Mononuclear cell (primary cell): Measurements from ENCODE around the gene DNAH14. TPM values are rescaled to one million over a fixed set of nuclear protein-coding genes. Genes with fewer than 3 reads are reported as not detected.
"Not testable (repeated sequence)": the region's sequence is repeated elsewhere in the genome, so short reads cannot be mapped to it uniquely, and the experiment has no call there.

ENCODE experiments used
- H3K27me3 ChIP-seq: 2 replicates; pipeline ENCODE4 v1.6.0; 2011; ENCODE audit warnings: low read length, control low read depth; ENCODE audit not compliant: insufficient read depth
- H3K4me1 ChIP-seq: 2 replicates; pipeline ENCODE4 v1.5.1; 2011; ENCODE audit warnings: mild to moderate bottlenecking, low read length, control low read depth; ENCODE audit not compliant: insufficient read depth
- H3K4me3 ChIP-seq: 2 replicates; pipeline ENCODE4 v1.5.1; 2011; ENCODE audit warnings: mild to moderate bottlenecking, low read length, moderate library complexity
- H3K9me3 ChIP-seq: 2 replicates; pipeline ENCODE4 v1.5.1; 2011; ENCODE audit warnings: low read depth, mild to moderate bottlenecking, control low read depth, low read length
- total RNA-seq: library from RNA; depleted of rRNA; stranded (reverse); fragments of >200 nt; gene quantifications from one replicate; pipeline ENCODE4 v1.2.3, GENCODE V29; 2012

DNAH14 gene
- total RNA-seq, 1 donor, result 2.7 TPM

GRCh38 chr1:225366552-225366951 is 437.1 kb downstream of the DNAH14 start:
- Histone ChIP-seq H3K9me3 (no peaks in the 10 kb centered on the region), H3K4me1 (no peaks in the 10 kb centered on the region), H3K27me3 (no peaks in the 10 kb centered on the region), H3K4me3 (no peak overlapping the region)

- no peaks in the 10 kb centered on the region for H3K4me1 ChIP-seq
- no peaks in the 10 kb centered on the region for H3K9me3 ChIP-seq
- H3K27me3 ChIP-seq, result no peaks in the 10 kb centered on the region
- no peak overlapping the region for H3K4me3 ChIP-seq
Observed at GRCh38 chr1:225368036-225368552, 438.6 kb downstream of the DNAH14 start.

GRCh38 chr1:225371366-225372010 is 442.0 kb downstream of the DNAH14 start:
- H3K4me3 ChIP-seq, result no peak overlapping the region
- H3K4me1 ChIP-seq, result no peaks in the 10 kb centered on the region
- no peaks in the 10 kb centered on the region for H3K27me3 ChIP-seq
- H3K9me3 ChIP-seq, result no peaks in the 10 kb centered on the region

DNA sequence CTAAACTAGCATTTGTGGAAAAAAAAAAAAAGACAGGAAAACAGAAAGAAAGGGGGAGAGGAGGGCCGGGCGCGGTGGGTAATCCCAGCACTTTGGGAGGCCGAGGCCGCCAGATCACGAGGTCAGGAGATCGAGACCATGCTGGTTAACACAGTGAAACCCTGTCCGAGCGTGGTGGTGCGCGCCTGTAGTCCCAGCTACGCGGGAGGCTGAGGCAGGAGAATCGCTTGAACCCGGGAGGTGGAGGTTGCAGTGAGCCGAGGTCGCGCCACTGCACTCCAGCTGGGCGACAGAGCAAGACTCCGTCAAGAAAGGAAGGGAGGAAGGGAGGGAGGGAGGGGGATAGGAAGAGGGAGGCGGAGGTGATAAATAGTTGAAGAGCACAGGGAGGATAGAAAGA is 443.7 kb downstream of the DNAH14 start:
- no peaks in the 10 kb centered on the region for H3K27me3 ChIP-seq
- no peaks in the 10 kb centered on the region for H3K9me3 ChIP-seq
- no peak overlapping the region for H3K4me3 ChIP-seq
- no peaks in the 10 kb centered on the region for H3K4me1 ChIP-seq

DNA sequence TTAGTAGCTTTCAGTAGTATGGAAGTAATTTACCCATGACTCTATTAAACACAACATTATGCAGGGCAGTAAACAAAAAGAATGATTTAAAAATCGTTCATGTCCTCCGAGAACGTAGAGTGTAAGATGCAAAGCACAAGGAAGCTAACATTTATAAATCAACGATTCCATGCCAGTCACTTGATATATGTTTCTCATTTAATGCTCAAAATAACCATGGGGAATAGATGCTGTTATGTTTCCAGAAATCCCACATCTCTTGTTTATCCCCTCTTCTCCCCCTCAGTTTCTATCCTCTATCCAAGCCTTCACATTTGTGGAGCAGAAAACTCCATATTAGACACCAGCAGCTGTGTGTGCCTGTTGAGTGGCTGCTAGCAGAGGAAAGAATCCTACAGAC is 445.5 kb downstream of the DNAH14 start:
- Histone ChIP-seq H3K27me3 (no peaks in the 10 kb centered on the region), H3K4me1 (no peaks in the 10 kb centered on the region), H3K9me3 (no peaks in the 10 kb centered on the region), H3K4me3 (no peak overlapping the region)

DNA sequence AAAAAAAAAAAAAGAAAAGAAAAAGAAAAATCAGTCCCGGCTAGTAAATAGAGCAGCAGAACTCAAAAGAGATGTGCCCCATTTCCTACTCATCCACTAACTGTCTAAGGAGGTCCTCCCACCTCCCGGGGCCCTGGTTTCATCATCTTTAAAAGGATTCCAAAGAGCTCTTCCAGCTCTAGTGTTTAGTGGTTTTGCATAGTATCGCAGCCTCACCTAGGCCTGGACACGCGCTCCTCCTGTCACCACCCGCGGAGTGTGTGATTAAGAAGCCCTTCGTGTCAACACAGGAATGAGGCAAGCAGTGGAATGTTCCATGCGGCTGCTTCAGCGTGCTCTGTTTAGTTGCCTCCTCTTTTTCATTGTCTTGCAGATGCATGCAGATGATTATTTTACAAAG is 449.4 kb downstream of the DNAH14 start:
- H3K4me3 ChIP-seq, result no peak overlapping the region
- H3K9me3 ChIP-seq, result no peaks in the 10 kb centered on the region

DNA sequence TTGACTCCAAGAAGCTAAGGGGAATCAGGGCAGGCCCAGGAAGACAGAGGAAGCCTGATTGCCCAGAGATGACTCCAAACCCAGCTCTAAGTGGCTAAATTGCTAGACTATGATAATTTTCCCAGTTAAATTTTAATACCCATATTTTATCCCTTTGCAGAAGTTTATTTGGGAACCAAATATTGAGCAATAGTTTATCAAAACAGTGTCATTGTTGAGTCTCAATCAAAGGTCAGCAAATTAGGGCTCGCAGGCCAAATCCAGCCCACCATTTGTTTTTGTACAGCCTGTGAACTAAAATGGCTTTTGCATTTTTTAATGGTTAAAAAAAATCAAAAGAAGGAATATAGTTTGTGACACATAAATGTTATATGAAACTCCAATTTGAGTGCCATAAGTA is 451.2 kb downstream of the DNAH14 start:
- H3K4me3 ChIP-seq, result no peak overlapping the region

More for the DNA sequence above, 449.4 kb downstream of the DNAH14 start:
- Histone ChIP-seq H3K4me1 (no peaks in the 10 kb centered on the region), H3K27me3 (no peaks in the 10 kb centered on the region)

GRCh38 chr1:225386860-225387259 is 457.4 kb downstream of the DNAH14 start:
- H3K27me3 ChIP-seq, H3K9me3 ChIP-seq, H3K4me1 ChIP-seq, H3K4me3 ChIP-seq: not testable (repeated sequence)

More for the DNA sequence above, 451.2 kb downstream of the DNAH14 start:
- no peaks in the 10 kb centered on the region for H3K9me3 ChIP-seq
- no peaks in the 10 kb centered on the region for H3K4me1 ChIP-seq
- no peaks in the 10 kb centered on the region for H3K27me3 ChIP-seq

GRCh38 chr1:225388372-225388771 is 458.9 kb downstream of the DNAH14 start:
- no peaks in the 10 kb centered on the region for H3K4me1 ChIP-seq
- H3K4me3 ChIP-seq, result no peak overlapping the region
- H3K9me3 ChIP-seq, result no peaks in the 10 kb centered on the region
- H3K27me3 ChIP-seq, result no peaks in the 10 kb centered on the region

- Histone ChIP-seq H3K9me3 (no peaks in the 10 kb centered on the region), H3K4me1 (no peaks in the 10 kb centered on the region), H3K27me3 (no peaks in the 10 kb centered on the region), H3K4me3 (no peak overlapping the region)
Observed at GRCh38 chr1:225389843-225390242, 460.4 kb downstream of the DNAH14 start.

DNA sequence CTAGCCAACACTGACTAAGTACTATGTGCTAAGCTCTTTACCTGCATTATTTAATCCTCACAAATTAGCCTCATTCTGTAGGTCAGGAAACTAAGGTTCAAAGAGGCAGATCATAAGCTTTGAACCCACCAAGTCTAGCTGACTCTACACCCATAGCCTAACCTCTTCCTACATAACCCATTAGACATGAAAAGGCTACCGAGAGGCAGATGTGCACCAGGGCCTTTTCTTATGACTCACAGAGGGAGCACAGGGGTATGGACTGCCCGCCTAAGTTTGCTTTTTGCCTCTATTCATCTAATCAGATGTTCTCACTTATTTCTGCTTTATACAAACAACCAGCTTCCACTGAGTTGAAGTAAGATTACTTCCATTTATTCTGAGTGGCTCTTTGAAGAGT is 466.9 kb downstream of the DNAH14 start:
- H3K27me3 ChIP-seq, result no peaks in the 10 kb centered on the region
- no peaks in the 10 kb centered on the region for H3K4me1 ChIP-seq
- no peak overlapping the region for H3K4me3 ChIP-seq
- H3K9me3 ChIP-seq, result no peaks in the 10 kb centered on the region

DNA sequence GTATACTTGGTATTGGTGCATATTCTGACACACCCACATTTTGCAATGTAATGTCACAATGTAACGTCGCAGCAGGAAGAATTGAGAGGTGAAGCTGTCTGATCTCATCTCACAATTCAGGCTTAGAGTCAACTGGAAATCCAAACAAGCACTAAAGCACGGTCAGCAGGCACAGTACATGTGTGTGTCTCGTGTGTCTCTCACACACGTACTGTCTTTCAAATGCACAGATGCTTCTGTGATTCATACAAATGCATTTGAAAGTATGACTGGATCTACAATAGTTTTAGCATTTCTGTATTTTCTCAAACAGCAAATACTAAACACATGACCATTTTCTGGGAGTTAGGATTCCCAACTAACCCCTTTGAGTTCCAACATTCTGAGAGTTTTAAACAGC is 471.5 kb downstream of the DNAH14 start:
- H3K4me1 ChIP-seq, result no peaks in the 10 kb centered on the region
- H3K27me3 ChIP-seq, result no peaks in the 10 kb centered on the region
- H3K9me3 ChIP-seq, result no peaks in the 10 kb centered on the region
- H3K4me3 ChIP-seq, result no peak overlapping the region

DNA sequence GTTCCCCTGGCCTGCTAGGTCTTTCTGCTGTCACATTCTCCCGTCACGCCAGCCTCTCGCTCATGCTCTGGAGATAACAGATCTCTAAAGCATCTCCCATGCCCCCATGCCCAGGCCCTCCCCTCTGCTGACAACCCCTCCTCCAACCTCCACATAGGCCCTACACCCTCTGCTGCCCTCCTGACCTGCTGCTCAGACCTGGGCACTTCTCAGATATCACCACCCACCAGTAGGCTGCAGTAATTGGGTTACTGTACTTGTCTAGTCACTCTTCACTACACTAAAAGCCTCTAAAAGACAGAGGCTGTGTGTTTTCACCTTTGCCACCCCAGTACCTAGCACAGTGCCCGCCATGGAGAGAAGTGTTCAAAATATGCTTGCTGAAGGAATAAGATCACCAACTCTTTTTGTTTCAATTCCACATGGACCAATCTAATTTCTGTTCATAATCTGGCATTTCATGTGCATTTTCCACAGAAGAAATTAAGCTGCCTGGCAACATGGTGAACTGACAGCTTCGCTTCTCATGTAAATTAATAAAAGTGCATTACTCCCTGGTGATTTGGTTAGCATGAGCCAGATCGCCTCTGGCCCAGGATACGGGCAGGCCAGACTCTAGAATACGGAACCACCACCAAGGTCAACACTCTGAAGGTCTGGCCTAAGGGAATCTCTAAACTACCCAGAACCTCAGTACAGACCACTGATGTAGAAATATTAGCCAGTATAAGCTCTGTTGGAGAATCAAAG is 477.7 kb downstream of the DNAH14 start:
- no peaks in the 10 kb centered on the region for H3K9me3 ChIP-seq
- H3K4me1 ChIP-seq, result no peaks in the 10 kb centered on the region
- H3K4me3 ChIP-seq, result no peak overlapping the region
- H3K27me3 ChIP-seq, result no peaks in the 10 kb centered on the region

DNA sequence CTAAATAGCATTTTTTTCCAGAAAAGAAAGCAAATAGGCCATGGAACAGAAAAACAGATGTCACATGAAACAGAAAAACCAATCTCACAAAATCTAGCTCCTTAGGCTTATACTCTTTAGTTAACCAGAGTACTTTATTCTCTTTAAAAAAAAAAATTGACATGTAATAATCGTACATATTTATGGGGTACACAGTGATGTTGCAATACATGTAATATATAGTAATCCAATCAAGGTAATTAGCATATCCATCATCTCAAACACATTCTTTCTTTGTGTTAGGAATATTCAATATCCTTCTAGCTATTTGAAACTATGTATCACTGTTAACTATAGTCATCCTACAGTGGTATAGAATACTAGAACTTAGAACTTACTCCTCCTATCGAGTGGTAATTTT is 478.3 kb downstream of the DNAH14 start:
- Histone ChIP-seq H3K4me1 (no peaks in the 10 kb centered on the region), H3K4me3 (no peak overlapping the region), H3K9me3 (no peaks in the 10 kb centered on the region), H3K27me3 (no peaks in the 10 kb centered on the region)

DNA sequence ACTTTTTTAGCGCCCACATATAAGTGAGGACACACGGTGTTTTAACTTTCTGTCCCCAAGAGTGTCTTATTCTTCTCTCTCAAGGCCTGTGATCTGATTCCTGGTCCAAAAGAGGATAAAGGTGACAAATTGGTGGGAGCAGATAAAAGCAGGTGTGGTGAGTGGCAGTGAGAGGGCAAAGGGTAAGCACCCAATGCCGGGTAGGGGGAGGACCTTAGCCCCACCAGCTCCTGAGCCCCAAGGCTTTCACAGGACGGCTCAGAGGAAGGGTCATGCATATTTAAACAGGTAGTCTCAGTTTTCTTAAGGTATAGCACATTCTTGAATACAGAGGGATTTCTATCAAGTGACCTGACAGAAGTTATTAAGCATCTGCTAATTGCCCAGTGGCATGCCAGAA is 478.8 kb downstream of the DNAH14 start:
- Histone ChIP-seq H3K9me3 (no peaks in the 10 kb centered on the region), H3K27me3 (no peaks in the 10 kb centered on the region), H3K4me1 (no peaks in the 10 kb centered on the region), H3K4me3 (no peak overlapping the region)

DNA sequence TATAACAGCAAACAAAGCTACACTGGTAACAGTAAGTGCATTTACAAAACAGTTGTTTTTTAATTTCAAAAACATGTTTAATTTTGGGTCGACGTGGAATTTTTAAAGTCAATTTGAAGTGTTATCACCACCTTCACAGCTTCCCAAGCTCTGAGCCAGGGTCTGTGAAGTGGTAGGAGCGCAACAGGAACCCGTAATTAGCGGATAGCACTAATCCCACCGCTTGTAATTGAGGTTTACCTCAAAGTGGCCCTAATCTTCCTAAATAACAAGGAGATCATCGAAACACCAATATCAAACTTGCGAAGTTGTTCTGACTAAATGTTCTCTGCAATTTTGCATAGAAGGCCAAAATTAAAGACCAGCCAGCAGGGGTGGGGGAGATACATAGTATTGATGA is 479.6 kb downstream of the DNAH14 start:
- Histone ChIP-seq H3K4me3 (no peak overlapping the region), H3K9me3 (no peaks in the 10 kb centered on the region), H3K4me1 (peaks cover 5% of the 10 kb centered on the region), H3K27me3 (no peaks in the 10 kb centered on the region)
